Mammary microvascular endothelial cell (primary cell): ENCODE measurements around the gene SNX27. TPM values are rescaled to one million over a fixed set of nuclear protein-coding genes. Genes with fewer than 3 reads are reported as not detected.

Experiments
- total RNA-seq: library from RNA; depleted of rRNA; stranded (reverse); fragments of >200 nt; gene quantifications from 2 replicates; pipeline ENCODE4 v1.2.3, GENCODE V29; 2015

Gene SNX27
- total RNA-seq, result 11.6 and 11.8 TPM in 2 replicates

DNA sequence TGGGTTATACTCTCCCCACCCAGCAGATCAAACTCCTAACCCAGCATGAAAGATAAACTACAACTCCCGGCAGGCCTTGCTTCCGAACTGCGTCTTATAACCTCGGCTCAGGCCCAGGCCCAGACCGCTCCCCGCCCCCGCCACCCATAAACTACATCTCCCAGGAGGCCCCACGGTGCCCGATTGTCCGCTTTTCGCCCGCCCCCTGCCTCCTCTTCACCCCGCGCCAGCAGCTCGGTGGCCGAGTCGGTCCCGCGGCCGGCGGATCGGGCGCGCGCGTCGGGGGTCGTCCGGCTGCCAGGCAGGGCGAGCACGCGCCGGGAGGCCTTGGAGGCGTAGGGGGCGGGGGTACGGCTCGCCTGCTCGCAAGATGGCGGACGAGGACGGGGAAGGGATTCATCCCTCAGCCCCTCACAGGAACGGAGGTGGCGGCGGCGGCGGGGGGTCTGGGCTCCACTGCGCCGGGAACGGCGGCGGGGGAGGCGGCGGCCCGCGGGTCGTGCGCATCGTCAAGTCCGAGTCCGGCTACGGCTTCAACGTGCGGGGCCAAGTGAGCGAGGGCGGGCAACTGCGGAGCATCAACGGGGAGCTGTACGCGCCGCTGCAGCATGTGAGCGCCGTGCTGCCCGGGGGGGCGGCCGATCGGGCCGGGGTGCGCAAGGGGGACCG lies at the start of gene SNX27:
Gene SNX27, plus strand, starts transcription at position 219 of the 669 bp plus-strand sequence. Its CDS starts 152 bp downstream, at position 371.

DNA sequence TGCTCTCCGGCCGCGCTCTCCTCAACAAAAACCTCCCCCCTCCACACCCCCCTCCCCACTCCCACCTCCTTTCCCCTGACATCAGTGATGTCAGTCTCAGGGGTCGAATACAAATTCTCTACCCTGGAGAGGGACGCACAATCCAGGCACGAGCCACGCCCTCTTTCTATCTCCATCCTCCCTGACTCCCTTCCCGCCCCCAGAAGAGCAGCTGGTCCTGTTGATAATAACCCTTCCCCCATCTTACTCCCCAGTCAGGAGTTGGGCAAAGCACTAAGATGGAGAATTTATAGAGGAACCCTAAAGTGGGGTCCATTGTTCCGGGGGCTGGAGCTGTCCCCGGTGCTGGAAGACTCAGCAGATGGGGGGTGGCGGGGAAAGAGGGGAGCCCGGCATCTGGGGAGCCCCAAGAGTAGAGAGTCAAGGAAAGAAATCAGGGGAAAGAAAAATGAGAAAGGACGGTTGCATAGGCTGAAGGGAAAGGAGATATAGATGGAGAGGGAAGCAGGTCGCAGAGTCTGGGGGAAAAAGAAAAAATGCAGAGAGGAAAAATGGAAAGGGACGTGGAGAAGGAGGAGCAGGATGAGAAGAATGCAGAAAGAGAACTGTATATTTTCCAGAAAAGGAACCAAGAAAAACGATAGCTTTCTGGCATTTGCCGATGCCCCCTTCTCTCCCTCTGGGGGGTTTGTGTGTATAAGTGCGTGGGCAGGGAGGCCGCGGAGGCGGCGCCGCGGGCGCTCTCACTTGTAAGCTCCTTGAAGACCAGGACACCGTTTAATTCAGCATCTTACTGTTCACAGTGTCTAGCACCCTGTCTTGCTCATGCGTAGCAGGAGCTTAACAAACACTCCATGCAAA lies 105.2 kb downstream of the SNX27 start, which contains the start of gene CELF3:
Gene CELF3, minus strand, starts transcription at position 33 of the 861 bp plus-strand sequence. CDS start 783 bp downstream, outside the sequence.

DNA sequence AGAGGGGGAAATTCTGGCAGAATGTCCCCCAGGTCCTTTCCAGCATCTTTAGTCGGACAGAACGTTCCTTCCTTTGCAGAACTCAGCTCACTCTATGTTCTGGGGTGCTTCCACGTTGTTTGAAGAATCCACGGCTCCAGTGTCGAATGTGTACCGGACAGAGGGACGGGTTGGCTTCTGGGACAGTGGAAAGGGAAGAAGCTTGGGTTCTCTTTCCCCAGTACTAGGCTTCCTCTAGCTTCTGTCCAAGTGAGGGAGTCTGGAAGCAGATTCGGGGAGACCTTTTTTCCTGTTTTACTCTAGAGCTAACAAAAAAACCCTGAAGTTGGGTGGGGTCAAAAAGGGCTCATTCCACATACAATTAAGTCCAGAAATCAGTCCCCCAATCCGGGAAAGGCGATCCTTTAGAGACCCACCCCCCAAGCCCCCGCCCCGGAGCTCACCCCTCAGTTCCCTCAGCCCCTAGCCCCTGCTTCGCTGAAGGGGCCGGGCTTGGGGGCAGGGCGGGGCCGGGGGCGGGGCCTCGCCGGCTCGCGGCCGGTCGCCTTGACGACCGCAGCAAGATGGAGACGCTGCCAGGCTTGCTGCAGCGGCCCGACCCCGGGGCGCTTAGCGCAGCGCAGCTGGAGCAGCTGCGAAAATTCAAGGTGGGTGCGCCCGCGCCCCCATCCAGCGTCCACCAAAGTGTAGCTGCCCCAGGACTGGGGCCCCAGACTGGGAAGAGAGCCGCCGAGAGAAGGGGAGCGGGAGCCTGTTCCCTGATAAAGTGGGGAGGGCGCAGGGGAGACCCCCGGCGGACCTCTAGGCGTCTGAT lies 109.3 kb downstream of the SNX27 start, which contains the start of gene RIIAD1:
Gene RIIAD1, plus strand, starts transcription at position 549 of the 814 bp plus-strand sequence. Its CDS starts 15 bp downstream, at position 564.

Other genes with a start within 250 kb of the SNX27 start
- 1.9 and 3.4 TPM in 2 replicates for gene SELENBP1, start 239.3 kb upstream of the SNX27 start, total RNA-seq
- 409 and 419 TPM in 2 replicates for gene PSMB4, start 212.5 kb upstream of the SNX27 start, total RNA-seq
- 12.8 and 13.7 TPM in 2 replicates for gene POGZ, start 152.6 kb upstream of the SNX27 start, total RNA-seq
- gene CGN, start 100.7 kb upstream of the SNX27 start, total RNA-seq, result 0.13 and 1.5 TPM in 2 replicates
- gene TUFT1, start 71.7 kb upstream of the SNX27 start, total RNA-seq, result 3.9 and 4.9 TPM in 2 replicates
- not detected in 2 replicates for gene CELF3, start 104.8 kb downstream of the SNX27 start, total RNA-seq
- not detected in 2 replicates for gene RIIAD1, start 109.5 kb downstream of the SNX27 start, total RNA-seq
- gene MRPL9, start 151.4 kb downstream of the SNX27 start, total RNA-seq, result 101 and 132 TPM in 2 replicates
- 4.5 and 5.6 TPM in 2 replicates for gene TDRKH, start 178.4 kb downstream of the SNX27 start, total RNA-seq
- gene LINGO4, start 193.4 kb downstream of the SNX27 start, total RNA-seq, result not detected in 2 replicates
- gene RORC, start 219.8 kb downstream of the SNX27 start, total RNA-seq, result not detected in 2 replicates
- not detected in 2 replicates for gene C2CD4D, start 227.8 kb downstream of the SNX27 start, total RNA-seq
- not detected in 2 replicates for gene THEM5, start 241.7 kb downstream of the SNX27 start, total RNA-seq